ENCODE data around the gene CLUH. TPM values are rescaled to one million over a fixed set of nuclear protein-coding genes. Genes with fewer than 3 reads are reported as not detected.
A peak's percentile ranks its signal among the peaks of the same experiment; 100 is the strongest.

The CLUH gene
- total RNA-seq (100 to 1,000 TPM; 122 to 198 (median 170) TPM), polyA plus RNA-seq (100 to 1,000 TPM in 1 of 2 donors, 10 to 100 TPM in 1; 55.6 to 123 TPM)
- long read RNA-seq, donor 1, partial matches to known transcripts = 159 of 247 reads
- long read RNA-seq, donor 1, other reads (novel, unspliced or antisense) = 88 of 247 reads
- long read RNA-seq, donor 2, partial matches to known transcripts = 166 of 262 reads
- long read RNA-seq, donor 2, other reads (novel, unspliced or antisense) = 96 of 262 reads
- long read RNA-seq, donor 3, partial matches to known transcripts = 418 of 444 reads
- long read RNA-seq, donor 3, other reads (novel, unspliced or antisense) = 26 of 444 reads

GRCh38 chr17:2711608-2712299 is at the start of gene CLUH:
Gene CLUH, minus strand, starts transcription at chr17:2711764. Its CDS starts 103 bp downstream, at chr17:2711661.
- Histone ChIP-seq H3K4me3 (peak within 1 kb of the TSS; percentile 80 to 99 (median 93)), H3K27me3 (no peaks in the 10 kb centered on the region), H3K9me3 (no peaks in the 10 kb centered on the region), H3K4me1 (peaks cover 19 to 60% (median 48%) of the 10 kb centered on the region in 9 donors), H3K36me3 (peaks cover 0 to 5% (median 0%) of the 10 kb centered on the region in 9 donors), H3K27ac (peak within 1 kb of the TSS; percentile 78 to 99 (median 92))
- 1 to 2% methylated on average over 72 to 76 of the region's 76 CpGs for WGBS, 2 donors
- no peak for TF ChIP-seq CTCF (IDR thresholded peaks at IDR 0.05)
- ATAC-seq = peak; percentile 82 to 90 (median 84)
- DNase-seq = peak; percentile 97 to 98
- intact Hi-C loops (cut with DNase I) = no loop called here

GRCh38 chr17:2758870-2759269 is 47.3 kb upstream of the CLUH start:
- 70 to 73% methylated on average over 4 of the region's 4 CpGs for WGBS, 2 donors
- intact Hi-C loops (cut with DNase I) = no loop called here
- no peak for DNase-seq

GRCh38 chr17:2755891-2756724 is 44.5 kb upstream of the CLUH start:
- no peak for TF ChIP-seq CTCF (IDR thresholded peaks at IDR 0.05)
- Histone ChIP-seq H3K27ac (no peak overlapping the region), H3K4me3 (peak overlapping the region in 7 of 10 donors; percentile 20 to 38 (median 34)), H3K27me3 (peaks cover 5 to 81% (median 71%) of the 10 kb centered on the region in 7 donors), H3K4me1 (peaks cover 0 to 11% (median 4%) of the 10 kb centered on the region in 9 donors), H3K36me3 (no peaks in the 10 kb centered on the region), H3K9me3 (no peaks in the 10 kb centered on the region)
- intact Hi-C loops (cut with DNase I) = no loop called here
- WGBS, 2 donors = 0 to 2% methylated on average over 40 to 46 of the region's 46 CpGs
- ATAC-seq (peak in 6 of 8 donors; percentile 29 to 58 (median 42)), DNase-seq (no peak)

More at GRCh38 chr17:2758870-2759269, 47.3 kb upstream of the CLUH start:
- Histone ChIP-seq H3K27me3 (peaks cover 5 to 66% (median 59%) of the 10 kb centered on the region in 7 donors), H3K4me3 (no peak overlapping the region), H3K27ac (no peak overlapping the region), H3K4me1 (peaks cover 0 to 11% (median 4%) of the 10 kb centered on the region in 9 donors), H3K9me3 (no peaks in the 10 kb centered on the region), H3K36me3 (no peaks in the 10 kb centered on the region)
- no peak for TF ChIP-seq CTCF (IDR thresholded peaks at IDR 0.05)
- ATAC-seq = no peak

- no peak for TF ChIP-seq CTCF (IDR thresholded peaks at IDR 0.05)
- no peak overlapping the region for H3K4me3 ChIP-seq
Measured at GRCh38 chr17:2751491-2751890, 39.9 kb upstream of the CLUH start.

More at GRCh38 chr17:2751491-2751890, 39.9 kb upstream of the CLUH start:
- Histone ChIP-seq H3K36me3 (no peaks in the 10 kb centered on the region), H3K27ac (no peak overlapping the region), H3K4me1 (peaks cover 0 to 11% (median 4%) of the 10 kb centered on the region in 9 donors), H3K27me3 (peaks cover 5 to 94% (median 75%) of the 10 kb centered on the region in 7 donors), H3K9me3 (no peaks in the 10 kb centered on the region)
- DNase-seq (no peak), ATAC-seq (no peak)
- 63 to 64% methylated on average over 2 of the region's 2 CpGs for WGBS, 2 donors
- intact Hi-C loops (cut with DNase I) = no loop called here
